Esophagus squamous epithelium (tissue), 4 donors: ENCODE data around the gene NLGN1.

Source experiments
- POLR2A ChIP-seq, 4 donors: fragments of 450-650 bp; IDR thresholded peaks; one replicate each; pipeline ENCODE4 v1.6.1; 2017; ENCODE audit warnings: antibody characterized with exemption in 4 of 4, mild to moderate bottlenecking in 4 of 4, moderate library complexity in 3 of 4
- TF ChIP-seq, protein P1 (sequence below), 6 experiments: fragments of 450-650 bp in 4 of 6; fragments of 200-600 bp in 2 of 6; sonication (generic) in 2 of 6; IDR thresholded peaks; one replicate each; pipeline ENCODE4 v1.5.1; 2016 to 2019; ENCODE audit warnings: antibody characterized with exemption in 6 of 6, mild to moderate bottlenecking in 4 of 6, moderate library complexity in 4 of 6

DNA sequence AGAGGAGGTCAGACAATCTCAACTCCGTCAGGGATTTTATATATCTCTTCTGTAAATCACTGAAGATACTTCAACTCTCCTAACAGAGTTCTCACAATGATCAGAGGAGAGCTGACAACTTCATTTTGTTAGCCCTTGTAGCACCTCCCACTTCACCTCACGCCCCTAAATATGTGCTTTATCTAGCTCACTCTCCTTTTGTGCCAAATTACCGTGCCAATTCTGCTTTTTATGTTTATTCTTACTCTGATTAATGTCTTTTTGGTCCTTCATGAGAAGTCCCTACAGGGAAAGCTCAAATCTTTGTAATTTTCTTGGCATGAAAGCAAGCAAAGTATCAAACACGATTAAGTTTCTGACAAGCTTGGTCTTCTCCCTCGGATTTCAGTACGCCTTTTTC, 825.5 kb downstream of the NLGN1 start:
- TF ChIP-seq, protein P1, sequence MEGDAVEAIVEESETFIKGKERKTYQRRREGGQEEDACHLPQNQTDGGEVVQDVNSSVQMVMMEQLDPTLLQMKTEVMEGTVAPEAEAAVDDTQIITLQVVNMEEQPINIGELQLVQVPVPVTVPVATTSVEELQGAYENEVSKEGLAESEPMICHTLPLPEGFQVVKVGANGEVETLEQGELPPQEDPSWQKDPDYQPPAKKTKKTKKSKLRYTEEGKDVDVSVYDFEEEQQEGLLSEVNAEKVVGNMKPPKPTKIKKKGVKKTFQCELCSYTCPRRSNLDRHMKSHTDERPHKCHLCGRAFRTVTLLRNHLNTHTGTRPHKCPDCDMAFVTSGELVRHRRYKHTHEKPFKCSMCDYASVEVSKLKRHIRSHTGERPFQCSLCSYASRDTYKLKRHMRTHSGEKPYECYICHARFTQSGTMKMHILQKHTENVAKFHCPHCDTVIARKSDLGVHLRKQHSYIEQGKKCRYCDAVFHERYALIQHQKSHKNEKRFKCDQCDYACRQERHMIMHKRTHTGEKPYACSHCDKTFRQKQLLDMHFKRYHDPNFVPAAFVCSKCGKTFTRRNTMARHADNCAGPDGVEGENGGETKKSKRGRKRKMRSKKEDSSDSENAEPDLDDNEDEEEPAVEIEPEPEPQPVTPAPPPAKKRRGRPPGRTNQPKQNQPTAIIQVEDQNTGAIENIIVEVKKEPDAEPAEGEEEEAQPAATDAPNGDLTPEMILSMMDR (IDR thresholded peaks at IDR 0.05): no peak
- no peak for TF ChIP-seq POLR2A (IDR thresholded peaks at IDR 0.05)
